ENCODE measurements around the gene TPM1.

The TPM1 gene

DNA sequence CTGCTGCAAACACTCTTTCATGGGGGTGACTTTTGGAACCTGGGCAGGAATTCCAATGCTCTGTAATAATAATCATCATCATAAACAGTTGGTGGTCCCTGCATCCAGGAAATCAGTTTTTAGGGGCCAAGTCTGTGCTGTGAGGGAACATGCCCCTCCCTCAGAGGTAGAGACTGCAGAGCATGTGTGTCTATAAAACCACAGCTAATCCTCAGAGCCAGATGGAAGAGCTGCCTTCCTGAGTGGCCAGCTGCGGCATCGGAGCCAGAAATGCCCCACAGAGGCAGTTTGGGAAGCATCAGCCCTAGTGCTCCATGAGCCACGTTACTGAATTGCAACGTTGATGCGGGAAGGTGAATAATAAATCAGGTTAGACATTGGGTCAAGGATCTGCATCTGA lies 12.9 kb upstream of the TPM1 start:
- Histone ChIP-seq H3K27ac (no peak overlapping the region), H3K4me3 (ENCODE audit: low read depth in 1 of 2, low read length in 1 of 2) (no peak overlapping the region), H3K4me1 (ENCODE audit: control insufficient read depth in 1 of 2, insufficient read depth in 1 of 2, low read depth in 1 of 2, low read length in 1 of 2) (peaks cover 5 to 12% of the 10 kb centered on the region in 2 experiments), H3K27me3 (peaks cover 78% of the 10 kb centered on the region), H3K36me3 (no peaks in the 10 kb centered on the region), H3K9me3 (no peaks in the 10 kb centered on the region)
- TF ChIP-seq, protein P1, sequence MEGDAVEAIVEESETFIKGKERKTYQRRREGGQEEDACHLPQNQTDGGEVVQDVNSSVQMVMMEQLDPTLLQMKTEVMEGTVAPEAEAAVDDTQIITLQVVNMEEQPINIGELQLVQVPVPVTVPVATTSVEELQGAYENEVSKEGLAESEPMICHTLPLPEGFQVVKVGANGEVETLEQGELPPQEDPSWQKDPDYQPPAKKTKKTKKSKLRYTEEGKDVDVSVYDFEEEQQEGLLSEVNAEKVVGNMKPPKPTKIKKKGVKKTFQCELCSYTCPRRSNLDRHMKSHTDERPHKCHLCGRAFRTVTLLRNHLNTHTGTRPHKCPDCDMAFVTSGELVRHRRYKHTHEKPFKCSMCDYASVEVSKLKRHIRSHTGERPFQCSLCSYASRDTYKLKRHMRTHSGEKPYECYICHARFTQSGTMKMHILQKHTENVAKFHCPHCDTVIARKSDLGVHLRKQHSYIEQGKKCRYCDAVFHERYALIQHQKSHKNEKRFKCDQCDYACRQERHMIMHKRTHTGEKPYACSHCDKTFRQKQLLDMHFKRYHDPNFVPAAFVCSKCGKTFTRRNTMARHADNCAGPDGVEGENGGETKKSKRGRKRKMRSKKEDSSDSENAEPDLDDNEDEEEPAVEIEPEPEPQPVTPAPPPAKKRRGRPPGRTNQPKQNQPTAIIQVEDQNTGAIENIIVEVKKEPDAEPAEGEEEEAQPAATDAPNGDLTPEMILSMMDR (IDR thresholded peaks at IDR 0.05): no peak

DNA sequence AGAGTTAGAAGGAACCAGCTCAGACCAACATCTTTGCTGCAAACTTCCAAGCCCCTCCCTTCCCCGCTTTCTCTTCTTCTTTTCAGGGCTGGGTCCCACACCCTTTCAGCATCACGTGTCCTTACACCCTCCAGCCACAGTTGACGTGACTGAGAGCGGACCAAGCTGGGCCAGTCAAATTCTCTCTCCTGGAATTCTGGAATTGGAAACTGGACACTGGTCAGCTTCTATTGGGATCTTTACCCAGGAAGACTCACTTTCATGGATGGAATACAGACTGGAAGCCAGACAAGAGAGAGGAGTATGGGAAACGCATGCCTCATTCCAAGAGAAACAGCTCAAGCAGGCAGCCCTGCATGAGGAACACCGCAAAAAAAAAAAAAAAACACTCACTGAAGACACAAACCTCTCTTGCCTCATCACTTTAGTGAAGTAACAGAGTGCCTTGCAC lies 12.4 kb upstream of the TPM1 start:
- no peaks in the 10 kb centered on the region for H3K36me3 ChIP-seq
- H3K27ac ChIP-seq: no peak overlapping the region
- no peak overlapping the region for H3K4me3 ChIP-seq (ENCODE audit: low read depth in 1 of 2, low read length in 1 of 2)
- peaks cover 78% of the 10 kb centered on the region for H3K27me3 ChIP-seq
- H3K9me3 ChIP-seq: no peaks in the 10 kb centered on the region
- TF ChIP-seq, protein P1 (IDR thresholded peaks at IDR 0.05): no peak
- H3K4me1 ChIP-seq (ENCODE audit: control insufficient read depth in 1 of 2, insufficient read depth in 1 of 2, low read depth in 1 of 2, low read length in 1 of 2): peaks cover 5 to 12% of the 10 kb centered on the region in 2 experiments

DNA sequence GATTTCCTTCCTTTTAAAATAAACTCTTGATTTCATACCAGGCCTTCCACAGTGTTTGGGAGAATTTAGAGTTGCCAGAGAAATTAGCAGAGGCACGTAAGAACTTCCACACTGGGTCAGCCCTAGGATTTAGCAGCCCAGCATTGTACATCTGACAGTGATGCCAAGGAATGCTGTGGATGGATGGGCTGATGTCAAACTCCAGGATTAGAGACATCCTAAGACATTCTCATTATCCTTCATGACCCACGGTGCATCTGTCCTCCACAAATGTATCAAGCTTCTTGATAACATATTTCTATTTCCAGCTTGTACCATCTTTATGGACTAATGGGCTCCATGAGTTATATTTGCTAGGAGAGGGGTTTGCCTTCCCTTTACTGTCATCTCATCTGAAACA lies 8.0 kb upstream of the TPM1 start:
- Histone ChIP-seq H3K4me1 (ENCODE audit: control insufficient read depth in 1 of 2, insufficient read depth in 1 of 2, low read depth in 1 of 2, low read length in 1 of 2) (peaks cover 5 to 12% of the 10 kb centered on the region in 2 experiments), H3K9me3 (no peaks in the 10 kb centered on the region), H3K27me3 (peaks cover 87% of the 10 kb centered on the region), H3K36me3 (no peaks in the 10 kb centered on the region), H3K4me3 (ENCODE audit: low read depth in 1 of 2, low read length in 1 of 2) (no peak overlapping the region), H3K27ac (no peak overlapping the region)
- TF ChIP-seq, protein P1 (IDR thresholded peaks at IDR 0.05): no peak

DNA sequence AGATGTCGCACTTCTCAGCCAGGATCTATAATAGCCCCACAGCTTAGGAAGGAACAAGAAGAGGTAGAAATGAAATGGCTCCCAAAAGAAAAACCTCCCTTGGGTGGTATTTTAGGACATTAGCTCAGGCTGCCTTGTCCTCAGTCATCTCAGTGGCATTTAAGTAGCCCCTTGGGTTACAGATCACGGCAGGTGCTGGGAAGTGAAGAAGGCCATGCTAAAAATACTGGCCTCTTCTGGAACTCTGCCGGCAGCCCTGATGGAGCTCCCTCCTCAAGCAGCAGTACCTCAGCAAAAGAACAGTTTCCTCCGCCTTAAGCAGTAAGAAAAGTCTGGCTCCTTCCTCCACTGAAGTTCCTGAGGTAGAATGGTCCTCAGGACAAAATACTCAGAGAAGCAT lies 7.3 kb upstream of the TPM1 start:
- Histone ChIP-seq H3K27ac (no peak overlapping the region), H3K4me1 (ENCODE audit: control insufficient read depth in 1 of 2, insufficient read depth in 1 of 2, low read depth in 1 of 2, low read length in 1 of 2) (peaks cover 0 to 5% of the 10 kb centered on the region in 2 experiments), H3K36me3 (no peaks in the 10 kb centered on the region), H3K27me3 (peaks cover 87% of the 10 kb centered on the region), H3K9me3 (no peaks in the 10 kb centered on the region), H3K4me3 (ENCODE audit: low read depth in 1 of 2, low read length in 1 of 2) (no peak overlapping the region)
- TF ChIP-seq, protein P1 (IDR thresholded peaks at IDR 0.05): no peak

DNA sequence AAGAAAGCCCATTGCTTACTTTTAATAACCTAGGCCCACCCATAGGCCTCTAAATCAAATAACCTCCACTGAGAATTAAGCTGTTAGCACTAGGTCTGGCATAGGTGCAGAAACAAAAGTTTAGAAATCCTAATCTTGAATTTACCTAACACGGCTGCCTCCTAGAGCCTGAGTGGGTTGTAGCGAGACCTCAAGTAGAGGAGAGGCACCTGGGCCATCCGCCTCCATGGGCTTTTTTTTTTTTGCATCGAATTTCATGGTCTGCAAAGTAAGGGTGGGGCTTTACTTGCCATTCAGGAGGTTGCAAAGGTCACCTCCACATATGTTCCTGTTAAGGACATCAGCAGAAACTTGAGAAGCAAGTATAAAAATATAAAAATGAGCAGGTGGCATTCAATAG lies 6.6 kb upstream of the TPM1 start:
- TF ChIP-seq, protein P1 (IDR thresholded peaks at IDR 0.05): no peak

More for the DNA sequence above, 6.6 kb upstream of the TPM1 start:
- Histone ChIP-seq H3K9me3 (no peaks in the 10 kb centered on the region), H3K4me3 (ENCODE audit: low read depth in 1 of 2, low read length in 1 of 2) (no peak overlapping the region), H3K4me1 (ENCODE audit: control insufficient read depth in 1 of 2, insufficient read depth in 1 of 2, low read depth in 1 of 2, low read length in 1 of 2) (no peaks in the 10 kb centered on the region), H3K36me3 (no peaks in the 10 kb centered on the region), H3K27ac (no peak overlapping the region), H3K27me3 (peaks cover 90% of the 10 kb centered on the region)
